ENCODE results near the gene RHOT2. TPM values are rescaled to one million over a fixed set of nuclear protein-coding genes. Genes with fewer than 3 reads are reported as not detected.

RHOT2 gene
- 39.6 and 47.4 TPM in 2 replicates for total RNA-seq (2014; rRNA removed; shearing (Covaris generic))
- 841 and 1,254 TPM in 2 replicates for polyA plus RNA-seq (2014; cell fraction: nucleus; rRNA removed)

- peak; percentile 87 for DNase-seq (ENCODE audit: extremely low read depth, low read depth)
Observed at GRCh38 chr16:667780-668518, at the start of gene RHOT2. RHOT2 (plus strand) TSS chr16:668132; CDS start chr16:668200, 68 bp downstream.

- no peak for DNase-seq (ENCODE audit: extremely low read depth, low read depth)
Observed at GRCh38 chr16:619476-620100, 48.3 kb upstream of the RHOT2 start.

- no peak for DNase-seq (ENCODE audit: extremely low read depth, low read depth)
Observed at GRCh38 chr16:620700-621525, 47.0 kb upstream of the RHOT2 start.

- no peak for DNase-seq (ENCODE audit: extremely low read depth, low read depth)
Observed at GRCh38 chr16:621526-622105, 46.3 kb upstream of the RHOT2 start.

- DNase-seq (ENCODE audit: extremely low read depth, low read depth) = no peak
Observed at GRCh38 chr16:622920-623280, 45.0 kb upstream of the RHOT2 start.

GRCh38 chr16:624526-625070, 43.3 kb upstream of the RHOT2 start:
- no peak for DNase-seq (ENCODE audit: extremely low read depth, low read depth)

- DNase-seq (ENCODE audit: extremely low read depth, low read depth) = no peak
Observed at GRCh38 chr16:625117-625976, 42.6 kb upstream of the RHOT2 start.

- DNase-seq (ENCODE audit: extremely low read depth, low read depth) = no peak
Observed at GRCh38 chr16:625977-626765, 41.8 kb upstream of the RHOT2 start.

- peak; percentile 30 for DNase-seq (ENCODE audit: extremely low read depth, low read depth)
Observed at GRCh38 chr16:626787-627453, 41.0 kb upstream of the RHOT2 start.

GRCh38 chr16:627454-628239, 40.3 kb upstream of the RHOT2 start:
- no peak for DNase-seq (ENCODE audit: extremely low read depth, low read depth)

GRCh38 chr16:628321-629061, 39.4 kb upstream of the RHOT2 start:
- no peak for DNase-seq (ENCODE audit: extremely low read depth, low read depth)

- no peak for DNase-seq (ENCODE audit: extremely low read depth, low read depth)
Observed at GRCh38 chr16:629185-629832, 38.6 kb upstream of the RHOT2 start.

GRCh38 chr16:629833-630248, 38.1 kb upstream of the RHOT2 start:
- no peak for DNase-seq (ENCODE audit: extremely low read depth, low read depth)

GRCh38 chr16:630249-630814, 37.6 kb upstream of the RHOT2 start:
- DNase-seq (ENCODE audit: extremely low read depth, low read depth) = no peak

GRCh38 chr16:630815-631405, 37.0 kb upstream of the RHOT2 start, which contains the start of gene WFIKKN1:
WFIKKN1 (plus strand) TSS chr16:630985; CDS start chr16:631254, 269 bp downstream.
- no peak for DNase-seq (ENCODE audit: extremely low read depth, low read depth)

Data from NCI-H460 (cell line).